HG03066 (cell line): Measurements from ENCODE around the gene FBLN5.

Experiments
- ATAC-seq: cut with Tn5 transposase; IDR thresholded peaks from one replicate; pipeline ENCODE4 v1.9.1; 2021; ENCODE audit warnings: low read depth; ENCODE audit not compliant: unreplicated experiment

FBLN5 gene

DNA sequence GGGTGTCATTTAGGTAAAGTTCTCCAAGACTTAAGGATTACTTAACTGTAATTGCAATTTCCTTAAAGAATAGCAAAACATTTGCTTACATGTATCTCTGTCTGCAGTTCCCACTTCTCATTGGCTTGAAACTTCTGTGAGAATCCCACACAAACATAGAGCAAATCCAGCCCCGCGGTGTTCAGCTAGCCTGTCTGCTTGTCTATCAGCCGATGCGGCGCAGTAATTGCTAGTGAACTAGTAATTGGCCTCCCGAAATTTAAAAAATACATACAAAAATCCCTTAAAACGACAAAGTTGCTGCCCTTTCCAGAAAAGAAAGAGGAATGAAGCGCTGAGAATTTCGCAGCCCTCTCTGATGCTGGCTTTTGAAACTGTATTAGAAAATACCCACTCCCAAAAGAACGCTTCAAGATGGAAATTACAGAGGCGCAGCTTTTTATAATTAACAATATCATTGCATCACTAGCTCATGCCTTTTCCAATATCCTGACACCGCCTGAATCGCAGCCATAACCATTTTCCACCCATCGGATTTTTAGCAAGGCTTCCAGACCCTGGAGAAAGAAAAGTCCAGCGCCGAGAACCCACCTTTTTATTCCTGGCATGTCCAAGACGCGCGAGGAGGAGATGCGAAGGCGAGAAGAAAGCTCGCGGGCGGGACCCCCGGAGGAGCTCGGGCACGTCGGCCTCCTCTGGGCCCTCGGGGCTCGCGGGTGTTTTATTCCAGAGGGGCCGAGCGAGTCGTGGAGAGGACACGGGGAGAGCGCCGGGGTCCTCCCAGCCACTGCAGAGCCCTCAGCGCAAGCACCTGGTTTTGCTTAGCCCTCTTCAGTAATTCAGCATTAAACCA lies 646 bp downstream of the FBLN5 start:
- no peak for ATAC-seq

DNA sequence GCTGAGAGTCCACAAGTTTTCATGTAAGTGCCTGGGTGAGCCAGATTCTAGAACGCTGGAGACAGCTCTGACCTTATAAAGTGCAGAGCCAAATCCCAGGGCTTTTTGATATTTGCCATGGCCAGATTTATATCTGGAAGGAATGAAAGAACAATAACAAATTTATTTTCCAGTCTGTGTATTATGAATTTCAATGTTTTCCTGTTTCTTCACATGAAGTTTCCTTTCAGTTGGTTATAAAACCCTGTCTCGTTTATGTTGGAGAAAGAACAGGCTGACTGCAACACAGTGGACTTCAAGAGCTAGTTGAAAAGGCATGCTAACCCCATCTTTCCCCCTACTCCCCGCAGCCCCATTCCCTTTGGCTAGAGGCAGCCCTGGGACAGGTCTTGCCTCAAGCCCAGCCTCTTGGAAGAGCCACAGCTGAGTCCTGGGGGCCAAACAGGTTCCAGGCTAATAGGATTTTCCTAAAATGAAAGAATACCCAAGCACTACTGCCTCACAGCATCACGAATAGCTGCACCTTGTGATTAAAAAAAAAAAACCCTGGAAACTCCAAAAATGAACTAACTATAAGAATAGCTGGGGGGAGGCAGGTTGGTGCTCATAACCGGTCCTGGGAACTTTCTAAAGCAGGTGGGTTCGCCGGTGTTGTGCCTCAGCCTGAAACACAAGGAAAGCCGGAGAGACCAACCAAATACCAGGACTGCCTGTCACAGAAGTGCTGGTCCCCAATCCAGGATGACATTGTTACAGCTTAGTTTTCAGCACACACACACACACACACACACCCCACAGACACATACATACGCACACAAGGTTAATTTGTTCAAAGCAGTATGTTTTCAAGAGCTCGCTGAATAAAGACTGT lies 1.5 kb downstream of the FBLN5 start:
- no peak for ATAC-seq

DNA sequence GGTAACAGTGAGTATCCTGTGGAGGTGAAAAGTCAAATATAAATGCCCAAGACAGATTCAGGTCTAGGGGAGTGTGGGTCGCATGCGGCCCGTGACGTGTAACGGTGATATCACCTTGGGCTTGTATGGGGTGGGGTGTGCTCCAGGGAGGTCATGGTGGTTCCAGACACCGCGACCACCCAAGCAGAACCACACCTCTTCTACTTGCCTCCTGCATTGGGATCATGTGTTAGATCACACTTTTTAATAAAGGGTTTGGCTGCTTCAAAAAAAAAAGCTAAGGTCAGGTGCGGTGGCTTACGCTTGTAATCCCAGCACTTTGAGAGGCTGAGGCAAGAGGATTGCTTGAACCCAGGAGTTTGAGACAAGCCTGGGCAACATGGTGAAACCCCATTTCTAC lies 4.5 kb downstream of the FBLN5 start:
- no peak for ATAC-seq

DNA sequence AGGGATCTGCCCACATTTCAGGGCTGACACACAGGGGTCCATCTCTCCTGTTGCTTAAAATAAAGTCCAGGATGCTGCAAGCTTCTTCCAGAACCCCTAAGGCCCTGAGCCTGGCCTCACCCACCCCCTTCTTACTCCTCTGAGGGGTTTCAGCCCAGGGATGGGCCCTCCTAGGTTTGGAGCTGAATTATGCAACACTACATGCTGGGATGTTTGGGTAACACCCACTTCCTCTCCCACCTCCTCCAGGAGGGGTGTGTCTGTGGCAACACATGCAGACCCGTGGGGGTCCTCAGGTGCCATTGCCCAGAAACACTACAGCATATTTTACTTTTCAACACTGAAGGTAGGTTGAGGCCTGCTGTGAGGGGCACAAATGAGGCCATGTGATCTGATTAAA lies 5.4 kb downstream of the FBLN5 start:
- ATAC-seq = no peak

GRCh38 chr14:91940209-91940608 lies 7.3 kb downstream of the FBLN5 start:
- ATAC-seq = no peak

DNA sequence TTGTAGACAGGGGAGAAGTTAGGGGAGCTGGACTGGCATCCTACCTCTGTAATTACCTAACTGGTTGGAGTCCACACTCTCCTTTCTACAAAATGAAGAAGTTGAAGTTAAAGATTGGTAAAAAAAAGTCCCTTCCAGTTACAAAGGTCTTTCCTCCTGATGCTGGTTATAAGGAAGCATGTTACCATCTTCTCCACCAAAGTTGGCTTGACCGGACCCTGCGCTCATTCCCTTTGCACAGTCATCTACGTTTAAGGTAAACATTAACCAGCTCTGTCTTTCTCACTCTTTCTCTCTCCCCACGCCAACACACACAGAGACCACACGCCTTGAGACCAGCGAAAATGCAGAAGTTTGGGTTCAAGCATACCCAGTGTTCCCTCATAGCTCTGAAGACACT lies 11.9 kb downstream of the FBLN5 start:
- no peak for ATAC-seq

DNA sequence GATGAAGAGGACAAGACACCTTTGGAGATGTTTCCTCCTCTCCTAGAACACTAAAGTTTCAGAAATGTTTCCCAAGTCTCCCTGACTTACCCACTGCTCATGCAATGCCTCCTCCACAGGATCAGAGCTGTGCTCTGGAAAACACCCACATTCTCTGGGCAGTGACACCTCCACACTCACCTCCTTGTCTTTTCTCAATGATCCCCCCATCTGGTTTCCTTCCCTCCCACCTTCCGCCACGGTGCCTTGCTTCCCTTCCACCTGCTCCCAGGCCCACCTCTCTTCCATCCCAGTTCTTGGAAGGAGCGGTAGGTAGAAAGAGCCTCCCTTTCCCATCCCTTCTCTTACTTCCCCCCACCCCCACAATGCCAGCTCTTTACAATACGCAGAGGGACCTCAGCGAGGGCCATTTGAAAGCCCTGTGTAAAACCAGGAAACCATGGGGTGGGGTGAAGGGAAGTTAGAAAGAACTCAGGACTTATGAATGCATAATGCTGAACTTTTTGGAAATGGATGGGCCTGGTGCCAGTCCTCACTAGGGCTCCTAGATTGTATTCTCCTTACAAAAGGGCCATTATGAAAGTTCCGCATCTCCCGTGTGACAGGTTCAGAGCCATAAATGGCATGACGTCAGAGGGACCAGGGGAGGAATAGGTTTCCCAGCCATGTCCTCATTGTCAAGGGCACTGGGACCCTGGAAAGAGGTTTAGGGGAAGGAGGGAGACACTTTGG lies 12.8 kb downstream of the FBLN5 start:
- no peak for ATAC-seq

GRCh38 chr14:91931478-91932088 lies 15.9 kb downstream of the FBLN5 start:
- no peak for ATAC-seq

GRCh38 chr14:91929700-91930099 lies 17.8 kb downstream of the FBLN5 start:
- no peak for ATAC-seq

GRCh38 chr14:91927800-91928199 lies 19.7 kb downstream of the FBLN5 start:
- ATAC-seq = no peak

DNA sequence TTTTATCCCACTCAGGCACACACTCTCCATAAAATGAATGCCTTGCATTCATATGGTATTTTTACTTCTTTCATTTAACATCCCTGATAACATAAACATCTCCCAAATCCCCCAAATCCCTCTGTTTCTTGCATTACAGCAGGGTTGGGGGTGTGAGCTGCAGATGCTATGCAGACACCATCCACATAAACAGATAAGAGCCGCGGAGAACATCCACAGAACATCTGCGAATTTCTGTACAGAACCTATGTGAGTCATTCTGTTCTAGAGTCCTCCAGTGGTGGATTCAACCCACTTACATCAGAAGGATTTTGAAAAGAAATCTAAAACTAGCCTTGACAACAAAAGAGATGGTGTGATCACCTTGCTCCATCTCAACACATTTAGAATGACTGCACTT lies 20.3 kb downstream of the FBLN5 start:
- ATAC-seq = no peak

GRCh38 chr14:91926131-91926890 lies 21.2 kb downstream of the FBLN5 start:
- ATAC-seq = no peak

- no peak for ATAC-seq
These were observed 21.8 kb downstream of the FBLN5 start for GRCh38 chr14:91925727-91926121.

DNA sequence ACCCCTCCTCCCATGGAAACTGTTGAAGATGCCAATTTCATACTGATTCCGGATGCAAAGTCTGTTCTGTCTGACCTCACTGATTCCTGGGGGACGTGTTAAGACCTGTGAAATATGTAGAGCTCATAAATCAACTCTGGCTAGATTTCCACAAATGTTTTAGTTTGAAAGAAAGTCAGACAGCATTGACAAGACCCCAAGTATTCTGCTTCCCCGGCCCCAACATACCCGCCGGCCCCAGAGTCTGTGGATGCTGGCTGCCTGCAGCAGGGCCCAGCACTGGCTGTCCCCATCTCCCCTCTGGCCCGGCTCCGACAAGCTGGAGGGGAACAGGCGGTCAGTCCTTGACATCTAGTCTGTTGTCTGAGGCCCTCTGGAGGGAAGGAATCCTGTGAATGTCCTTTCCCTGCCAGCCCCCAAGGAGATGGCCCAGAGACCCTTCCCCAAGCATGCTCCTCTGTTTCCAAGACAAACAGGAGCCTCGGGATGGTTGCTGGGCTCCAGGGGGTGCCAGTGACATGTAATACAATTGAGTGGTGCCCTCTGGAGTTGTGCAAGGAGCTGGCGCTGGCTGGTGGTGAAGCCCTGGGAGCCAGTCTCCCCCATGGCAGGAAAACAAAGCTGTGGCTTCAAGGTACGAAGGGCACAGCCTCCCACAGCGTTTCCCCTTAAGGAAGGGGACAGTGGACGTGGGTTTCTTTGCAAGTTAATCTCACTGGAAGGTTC lies 22.3 kb downstream of the FBLN5 start:
- no peak for ATAC-seq

DNA sequence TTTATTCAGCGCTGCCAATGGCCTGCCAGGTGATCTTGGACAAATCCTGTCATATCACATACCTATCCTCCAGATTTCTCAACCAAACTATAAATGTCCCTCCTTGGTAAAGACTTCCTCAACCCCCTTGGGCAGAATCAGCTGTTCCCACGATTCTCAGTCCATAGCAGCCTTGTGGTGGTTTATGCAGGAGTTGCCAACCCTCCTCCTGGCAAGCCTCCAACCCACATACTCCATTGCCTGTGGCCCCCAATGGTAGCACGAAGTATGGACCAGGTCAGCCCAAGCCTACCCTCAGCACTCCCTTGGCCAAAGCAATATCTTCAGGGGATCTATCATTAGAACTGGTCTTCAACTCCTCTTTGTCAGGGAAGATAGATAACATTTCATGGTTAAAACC lies 27.0 kb downstream of the FBLN5 start:
- ATAC-seq = no peak

- no peak for ATAC-seq
These were observed 27.7 kb downstream of the FBLN5 start for GRCh38 chr14:91919814-91920213.

DNA sequence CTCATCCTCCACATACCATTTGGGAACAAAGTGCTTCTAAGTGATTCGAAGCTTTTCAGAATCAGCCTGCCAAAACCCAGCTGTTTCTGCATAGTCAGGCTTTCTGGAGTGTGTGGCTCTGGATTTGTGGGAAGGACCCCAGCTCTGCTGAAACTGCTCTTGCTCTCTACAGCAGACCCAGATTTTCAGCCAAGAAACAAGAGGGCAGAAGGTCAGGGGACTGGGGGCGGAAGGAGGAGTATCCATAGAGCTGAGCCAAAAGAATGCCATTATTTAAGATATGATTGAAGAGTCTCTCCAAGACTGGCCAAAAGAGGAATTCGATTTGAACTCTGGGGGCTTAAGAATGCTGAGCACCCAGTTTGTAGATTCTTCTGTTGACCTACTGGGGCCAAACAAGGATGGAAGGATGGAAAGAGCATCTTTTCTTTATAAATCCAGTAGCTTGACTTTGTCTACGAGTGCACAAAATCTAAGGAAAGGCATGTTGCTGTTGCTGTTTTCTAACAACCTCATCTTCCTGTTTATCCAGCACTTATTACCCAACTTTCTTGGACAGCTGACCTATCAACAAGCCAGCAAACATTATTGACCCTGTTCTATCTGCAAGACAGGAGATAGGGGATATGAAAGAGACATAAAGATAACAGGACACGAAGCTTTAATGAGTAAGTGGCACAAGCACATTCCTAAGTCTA lies 29.2 kb downstream of the FBLN5 start:
- ATAC-seq = no peak

GRCh38 chr14:91912035-91912434 lies 35.5 kb downstream of the FBLN5 start:
- ATAC-seq = no peak
